Embryonic facial prominence (tissue), 1 donor: ENCODE measurements around the gene GAK.

Experiments used
- DNase-seq: peaks from one replicate; pipeline ENCODE4 v3.0.0-alpha.2; 2016; ENCODE audit errors: extremely low spot score

Gene GAK

GRCh38 chr4:890036-890695 is 42.0 kb downstream of the GAK start:
- DNase-seq: no peak

DNA sequence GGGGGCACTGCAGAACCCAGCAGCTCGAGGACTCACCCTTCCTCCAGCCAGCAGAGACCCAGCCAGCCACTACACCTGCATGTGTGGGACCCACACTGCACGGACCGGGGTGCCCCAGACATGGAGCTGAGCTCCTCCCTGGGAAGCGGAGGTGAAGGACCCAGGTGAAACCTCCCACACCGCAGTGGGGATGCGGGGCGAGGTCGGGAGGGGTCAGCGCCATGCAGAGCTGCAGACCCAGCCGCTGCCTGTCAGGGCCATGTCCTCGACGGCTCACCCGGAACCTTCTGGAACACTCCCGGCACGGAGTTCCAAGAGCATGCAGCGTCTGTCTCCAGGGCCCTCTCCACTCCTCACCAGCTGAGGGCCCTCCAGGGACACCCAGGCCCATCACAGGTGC is 42.6 kb downstream of the GAK start:
- no peak for DNase-seq

DNA sequence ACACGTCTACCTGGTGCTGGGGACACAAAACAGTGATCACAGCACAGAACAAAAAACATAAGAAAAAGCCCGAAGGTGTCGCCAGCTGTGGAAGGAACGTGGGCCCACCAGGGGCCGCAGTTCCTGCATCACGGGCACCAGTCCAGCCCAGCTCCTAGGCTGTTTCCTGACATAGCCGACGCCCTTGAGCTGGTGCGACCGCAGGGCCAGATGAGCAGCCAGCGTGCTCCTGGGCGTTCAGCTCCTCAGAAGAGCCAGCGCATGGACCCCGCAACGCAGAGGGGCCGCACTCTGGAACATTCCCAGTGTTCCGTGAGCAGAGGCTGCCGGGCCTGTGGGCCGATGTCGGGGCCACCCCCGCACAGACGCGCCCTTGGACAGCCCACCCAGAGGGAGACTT is 44.1 kb downstream of the GAK start:
- DNase-seq: no peak

DNA sequence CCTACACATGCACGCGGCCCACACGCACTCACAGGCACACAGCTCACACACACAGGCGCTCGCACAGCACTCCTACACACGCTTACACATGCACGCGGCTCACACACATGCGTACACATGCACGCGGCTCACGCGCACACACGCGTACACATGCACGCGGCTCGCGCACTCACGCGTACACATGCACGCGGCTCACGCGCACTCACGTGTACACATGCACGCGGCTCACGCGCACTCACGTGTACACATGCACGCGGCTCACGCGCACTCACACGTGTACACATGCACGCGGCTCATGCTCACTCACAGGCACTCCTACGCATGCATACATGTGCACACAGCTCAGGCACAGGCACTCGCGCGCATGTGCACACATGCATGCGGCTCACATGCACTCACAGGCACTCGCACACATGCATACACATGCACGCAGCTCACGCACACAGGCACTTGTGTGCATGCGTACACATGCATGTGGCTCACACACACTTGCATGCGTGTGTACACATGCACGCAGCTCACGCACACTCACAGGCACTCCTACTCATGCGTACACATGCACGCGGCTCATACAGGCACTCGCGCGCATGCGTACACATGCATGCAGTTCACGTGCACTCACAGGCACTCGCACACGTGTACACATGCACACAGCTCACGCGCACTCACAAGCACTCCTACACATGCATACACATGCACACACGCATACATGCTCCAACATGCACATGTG is 44.9 kb downstream of the GAK start:
- no peak for DNase-seq

DNA sequence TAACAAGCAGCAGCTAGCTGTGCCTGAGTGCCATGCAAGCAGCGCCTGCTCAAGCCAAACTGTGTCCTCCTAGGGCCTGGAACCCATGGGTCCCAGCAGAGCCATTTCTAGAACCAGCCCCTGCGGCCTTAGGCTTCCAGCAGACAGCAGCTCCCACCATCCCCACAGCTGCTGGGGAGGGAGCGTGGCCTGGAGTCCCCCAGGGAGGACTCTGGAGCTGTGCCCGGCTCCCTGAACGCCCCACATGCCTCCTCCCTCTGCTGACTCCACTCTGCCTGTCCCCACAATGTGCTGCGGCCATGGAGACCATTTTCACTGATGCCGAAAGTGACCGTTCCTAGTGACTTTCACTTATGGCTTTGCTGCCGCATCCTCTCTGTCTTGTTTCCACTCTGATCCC is 45.9 kb downstream of the GAK start:
- no peak for DNase-seq

GRCh38 chr4:885353-885752 is 46.8 kb downstream of the GAK start:
- no peak for DNase-seq

GRCh38 chr4:884896-885295 is 47.2 kb downstream of the GAK start:
- DNase-seq: no peak

GRCh38 chr4:884259-884658 is 47.9 kb downstream of the GAK start:
- DNase-seq: no peak

DNA sequence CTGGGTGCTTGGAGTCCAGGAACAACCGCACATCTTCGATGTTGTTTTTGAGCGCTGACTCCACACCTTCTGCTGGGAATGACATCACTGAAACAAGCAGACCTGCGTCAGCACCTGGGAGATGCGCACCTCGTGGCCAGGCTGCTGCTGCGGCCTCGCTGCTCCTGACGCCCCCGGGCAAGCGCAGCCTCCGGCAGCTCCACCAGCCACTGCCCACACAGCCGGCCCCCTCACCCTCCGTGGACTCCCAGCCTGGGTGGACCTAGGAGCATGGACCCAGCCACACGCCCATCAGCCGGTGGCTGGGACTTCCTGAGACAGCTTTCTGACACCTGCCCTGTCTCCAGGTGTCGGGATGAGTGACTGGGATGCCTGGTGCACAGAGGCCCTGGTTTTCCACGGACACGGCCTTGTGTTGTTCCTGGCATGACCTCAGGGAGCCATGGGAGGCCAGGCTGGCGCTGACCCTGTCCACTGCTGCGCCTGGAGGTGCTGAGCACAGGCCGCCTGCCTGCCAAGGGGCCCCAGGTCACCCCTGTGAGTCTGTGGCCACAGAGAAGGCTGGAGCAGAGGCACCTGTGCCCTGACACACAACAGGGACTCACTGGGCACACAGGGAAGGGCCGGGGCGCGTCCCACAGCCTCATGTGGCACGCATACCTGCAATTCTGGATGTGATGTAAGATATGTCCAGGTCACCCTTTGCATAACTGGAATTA is 48.6 kb downstream of the GAK start:
- no peak for DNase-seq

- no peak for DNase-seq
Measured at GRCh38 chr4:882646-883045, 49.5 kb downstream of the GAK start.

DNA sequence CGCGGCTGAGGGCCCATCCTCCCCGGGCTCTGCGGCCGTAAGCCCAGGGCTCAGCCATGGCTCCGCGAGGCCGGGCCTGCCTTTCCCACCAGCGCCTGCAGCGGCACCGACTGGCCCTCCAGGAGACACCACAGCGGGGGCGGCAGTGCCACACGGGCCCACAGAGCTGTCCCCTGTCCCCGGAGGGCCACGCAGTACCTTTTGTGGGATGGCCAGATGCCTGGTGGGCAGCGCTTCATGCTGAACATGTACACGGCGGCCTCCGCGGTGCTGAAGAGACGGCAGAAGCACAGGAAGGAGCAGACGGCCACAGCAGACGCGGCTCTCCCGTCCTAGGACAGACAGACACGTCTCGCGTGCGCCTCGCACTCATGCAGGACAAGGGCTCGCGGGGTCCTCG is 50.4 kb downstream of the GAK start:
- no peak for DNase-seq

GRCh38 chr4:880684-881405 is 51.3 kb downstream of the GAK start:
- DNase-seq: no peak

GRCh38 chr4:879729-880077 is 52.4 kb downstream of the GAK start:
- DNase-seq: no peak

GRCh38 chr4:878796-879728 is 53.1 kb downstream of the GAK start:
- DNase-seq: no peak

GRCh38 chr4:877502-877901 is 54.6 kb downstream of the GAK start:
- no peak for DNase-seq

DNA sequence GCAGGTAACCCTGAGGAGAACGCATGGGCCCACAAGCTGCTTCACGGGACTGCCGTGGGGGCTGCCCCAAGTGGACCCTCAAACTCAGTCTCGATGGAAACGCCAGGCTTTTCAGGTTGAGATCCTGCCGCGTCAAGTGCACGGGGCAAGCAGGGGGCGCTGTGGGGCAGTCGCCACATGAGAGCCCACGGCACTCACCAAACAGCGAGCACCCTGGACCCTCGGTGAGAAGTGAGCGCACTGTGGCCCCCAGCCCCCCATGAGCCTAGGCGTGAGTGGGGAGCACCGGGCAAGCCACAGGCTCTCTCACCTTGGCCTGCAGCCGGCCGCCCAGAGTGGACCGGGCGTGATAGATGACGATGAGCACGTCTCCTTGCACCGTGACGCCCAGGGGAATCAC is 55.3 kb downstream of the GAK start:
- DNase-seq: no peak

DNA sequence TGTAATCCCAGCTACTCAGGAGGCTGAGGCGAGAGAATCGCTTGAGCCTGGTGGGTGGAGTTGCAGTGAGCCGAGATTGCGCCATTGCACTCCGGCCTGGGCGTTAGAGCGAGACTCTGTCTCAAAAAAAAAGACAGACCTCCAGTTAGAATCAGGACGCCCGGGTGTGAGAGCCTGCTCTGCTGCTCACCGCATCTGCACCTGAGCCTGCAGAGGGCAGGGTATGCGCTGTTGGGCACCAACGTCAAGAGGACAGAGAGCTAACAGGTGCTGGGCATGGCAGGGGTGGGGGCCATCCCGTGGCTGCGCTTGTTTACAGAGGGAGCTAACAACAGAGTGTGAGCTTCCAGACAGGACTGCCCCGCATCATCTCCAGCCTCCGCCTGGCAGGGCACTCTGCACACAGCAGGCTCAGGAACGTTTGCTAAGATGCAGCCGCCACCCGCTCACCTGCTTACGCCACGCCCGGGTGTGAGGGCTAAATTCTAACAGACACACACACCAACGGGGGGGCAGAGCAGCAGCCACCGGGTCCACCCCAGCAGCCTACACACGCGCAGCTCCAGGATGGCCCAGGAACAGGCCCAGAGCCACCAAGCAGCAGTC is 56.2 kb downstream of the GAK start:
- DNase-seq: no peak

- DNase-seq: no peak
Measured at GRCh38 chr4:874971-875817, 56.9 kb downstream of the GAK start.

- DNase-seq: no peak
Measured at GRCh38 chr4:874056-874455, 58.1 kb downstream of the GAK start.
